ENCODE measurements around the gene DACH1.

- TF ChIP-seq CTCF (IDR thresholded peaks at IDR 0.05) (no peak), POLR2A (IDR thresholded peaks at IDR 0.05) (no peak)
Measured at GRCh38 chr13:71801165-71801760, 65.7 kb downstream of the DACH1 start.
